RWPE1 (cell line): ENCODE measurements around the gene BABAM2.

Experiments used
- CTCF ChIA-PET: fragments of 350-600 bp; sonication (Branson Sonifier 250); formaldehyde crosslinking; extraction: SDS; loops from one replicate; lab custom pipeline; 2021; lab: Yijun Ruan, JAX
- POLR2A ChIA-PET: fragments of 400-600 bp; formaldehyde crosslinking; extraction: SDS; loops from one replicate; lab custom pipeline; 2020; ENCODE audit warnings: antibody characterized with exemption; ENCODE audit not compliant: low non-redundant PET; lab: Yijun Ruan, JAX
- DNase-seq: peaks from one replicate; pipeline ENCODE4 v3.0.0; 2012; ENCODE audit warnings: low spot score
- H3K27ac ChIP-seq: fragments of 450-650 bp; 2 replicates; pipeline ENCODE4 v1.5.1; 2017
- CTCF ChIP-seq: fragments of 450-650 bp; conservative IDR thresholded peaks from 2 replicates; pipeline ENCODE4 v1.5.1; 2017; ENCODE audit warnings: low read depth, mild to moderate bottlenecking

BABAM2 gene

GRCh38 chr2:27885661-27886060, 4.9 kb upstream of the BABAM2 start:
- no peak for DNase-seq
- POLR2A ChIA-PET = no interaction called here
- CTCF ChIA-PET = no interaction called here
- H3K27ac ChIP-seq = no peak overlapping the region
- no peak for TF ChIP-seq CTCF

GRCh38 chr2:27886322-27886721, 4.2 kb upstream of the BABAM2 start:
- TF ChIP-seq CTCF = no peak
- H3K27ac ChIP-seq = no peak overlapping the region
- no peak for DNase-seq
- POLR2A ChIA-PET = no interaction called here
- CTCF ChIA-PET = no interaction called here

GRCh38 chr2:27887111-27887510, 3.4 kb upstream of the BABAM2 start:
- no peak overlapping the region for H3K27ac ChIP-seq

GRCh38 chr2:27887830-27888229, 2.7 kb upstream of the BABAM2 start:
- ChIA-PET CTCF (no interaction called here), POLR2A (no interaction called here)
- no peak for DNase-seq
- TF ChIP-seq CTCF = no peak
- H3K27ac ChIP-seq = no peak overlapping the region

More at GRCh38 chr2:27887111-27887510, 3.4 kb upstream of the BABAM2 start:
- ChIA-PET CTCF (no interaction called here), POLR2A (no interaction called here)
- no peak for TF ChIP-seq CTCF
- DNase-seq = no peak

GRCh38 chr2:27888790-27889189, 1.7 kb upstream of the BABAM2 start:
- no peak for TF ChIP-seq CTCF
- POLR2A ChIA-PET = no interaction called here
- H3K27ac ChIP-seq = no peak overlapping the region
- CTCF ChIA-PET = no interaction called here
- no peak for DNase-seq

GRCh38 chr2:27889774-27890145, 769 bp upstream of the BABAM2 start:
- no peak for DNase-seq
- peak overlapping the region; percentile 91 for H3K27ac ChIP-seq
- no peak for TF ChIP-seq CTCF
- CTCF ChIA-PET = interaction anchor here (0.6 kb wide), 3 partner anchors 145 to 666 kb away, joined by 3 to 4 read pairs (median 3); no protein-coding TSS in a partner anchor
- POLR2A ChIA-PET = interaction anchor here (0.6 kb wide), 1 partner anchor 502 kb away, joined by 5 read pairs; no protein-coding TSS in a partner anchor
